H1 (cell line): ENCODE results near the gene PRKAR1B. TPM values are rescaled to one million over a fixed set of nuclear protein-coding genes. Genes with fewer than 3 reads are reported as not detected.
A peak's percentile ranks its signal among the peaks of the same experiment; 100 is the strongest.

Experiments
- CEBPB ChIP-seq: IDR thresholded peaks from 2 replicates; pipeline ENCODE4 v1.6.1; 2012; ENCODE audit warnings: low read depth, low read length
- CHD7 ChIP-seq: fragments of 300-600 bp; sonication (generic); IDR thresholded peaks from 2 replicates; pipeline ENCODE4 v1.7.1; 2012; ENCODE audit warnings: low read length, moderate library complexity, mild to moderate bottlenecking, inconsistent platforms; ENCODE audit not compliant: insufficient replicate concordance
- RAD21 ChIP-seq, 2 experiments: IDR thresholded peaks in 1 of 2; conservative IDR thresholded peaks in 1 of 2; 2 replicates each; pipeline ENCODE4 v1.6.1; 2011; ENCODE audit warnings: low read depth in 2 of 2, low read length in 2 of 2, improper control_type of control experiment in 1 of 2, inconsistent platforms in 1 of 2, mild to moderate bottlenecking in 1 of 2, moderate library complexity in 1 of 2
- polyA plus RNA-seq, 7 experiments: library from polyadenylated mRNA; depleted of rRNA in 3 of 7; stranded (reverse) in 5 of 7; unstranded in 2 of 7; fragments of >200 nt in 5 of 7; fragments of 200-250 nt in 2 of 7; gene quantifications; 1 replicate in 5 of 7; 2 replicates in 1 of 7; 4 replicates in 1 of 7; pipeline versions ENCODE4 v1.2.1 to v1.2.3, GENCODE V29; 2011 to 2013; ENCODE audit warnings: missing spikeins in 2 of 7, mixed read lengths in 2 of 7
- total RNA-seq: library from RNA; stranded (reverse); fragmentation: NEBNext Ultra II Directional; extraction: Animal tissue kit (Norgen Biotek cat#: 25700); gene quantifications from 2 replicates; pipeline ENCODE4 v1.2.1, GENCODE V29; 2021

Gene PRKAR1B
- total and polyA plus RNA-seq, 2 of the 8 experiments (the other 6 are each of a cell fraction or from before 2014, with no cell fraction given), result 12.3 to 55.7 TPM

- TF ChIP-seq CHD7 (no peak), CEBPB (no peak), RAD21 (IDR thresholded peaks at IDR 0.05 in 1 of 2, conservative IDR thresholded peaks at IDR 0.05 in 1 of 2; ENCODE audit: low read depth in 2 of 2, low read length in 2 of 2) (peak; percentile 8 to 11; a peak in 1 of 4 replicates)
Observed at GRCh38 chr7:668139-668931, 58.7 kb downstream of the PRKAR1B start (continued).
